ENCODE measurements around the gene NEUROD1.

Gene NEUROD1

GRCh38 chr2:181684454-181685149 lies 4.3 kb upstream of the NEUROD1 start:
- peaks cover 8% of the 10 kb centered on the region for H3K36me3 Mint-ChIP-seq (ENCODE audit: low read depth)
- H3K27ac Mint-ChIP-seq: peak overlapping the region; percentile 45
- peaks cover 93% of the 10 kb centered on the region for H3K27me3 Mint-ChIP-seq (ENCODE audit: low read depth)
- H3K4me3 Mint-ChIP-seq: no peak overlapping the region
- no peaks in the 10 kb centered on the region for H3K9me3 Mint-ChIP-seq
- peaks cover 26% of the 10 kb centered on the region for H3K4me1 Mint-ChIP-seq (ENCODE audit: low read depth)

- H3K36me3 Mint-ChIP-seq (ENCODE audit: low read depth): peaks cover 8% of the 10 kb centered on the region
- H3K27me3 Mint-ChIP-seq (ENCODE audit: low read depth): peaks cover 93% of the 10 kb centered on the region
- peak overlapping the region; percentile 45 for H3K27ac Mint-ChIP-seq
- H3K9me3 Mint-ChIP-seq: peaks cover 6% of the 10 kb centered on the region
- H3K4me1 Mint-ChIP-seq (ENCODE audit: low read depth): peaks cover 26% of the 10 kb centered on the region
- no peak overlapping the region for H3K4me3 Mint-ChIP-seq
Observed at GRCh38 chr2:181683518-181684453, 3.5 kb upstream of the NEUROD1 start.

- Mint-ChIP-seq H3K27me3 (ENCODE audit: low read depth) (peaks cover 98% of the 10 kb centered on the region), H3K36me3 (ENCODE audit: low read depth) (peaks cover 10% of the 10 kb centered on the region), H3K4me3 (peak overlapping the region; percentile 9), H3K9me3 (peaks cover 9% of the 10 kb centered on the region), H3K4me1 (ENCODE audit: low read depth) (peaks cover 30% of the 10 kb centered on the region), H3K27ac (peak overlapping the region; percentile 11)
Observed at GRCh38 chr2:181682795-181683517, 2.6 kb upstream of the NEUROD1 start.

- H3K4me1 Mint-ChIP-seq (ENCODE audit: low read depth): peaks cover 34% of the 10 kb centered on the region
Observed at GRCh38 chr2:181682026-181682789, 1.9 kb upstream of the NEUROD1 start.

GRCh38 chr2:181680937-181681811 lies 857 bp upstream of the NEUROD1 start:
- Mint-ChIP-seq H3K27ac (peak overlapping the region; percentile 68), H3K36me3 (ENCODE audit: low read depth) (peaks cover 14% of the 10 kb centered on the region), H3K27me3 (ENCODE audit: low read depth) (peaks cover 94% of the 10 kb centered on the region), H3K4me1 (ENCODE audit: low read depth) (peaks cover 34% of the 10 kb centered on the region), H3K9me3 (peaks cover 9% of the 10 kb centered on the region), H3K4me3 (peak overlapping the region; percentile 41)

More at GRCh38 chr2:181682026-181682789, 1.9 kb upstream of the NEUROD1 start:
- Mint-ChIP-seq H3K27ac (peak overlapping the region; percentile 55), H3K27me3 (ENCODE audit: low read depth) (peaks cover 96% of the 10 kb centered on the region), H3K36me3 (ENCODE audit: low read depth) (peaks cover 14% of the 10 kb centered on the region), H3K9me3 (peaks cover 9% of the 10 kb centered on the region), H3K4me3 (peak overlapping the region; percentile 21)

GRCh38 chr2:181679544-181679979 lies 755 bp downstream of the NEUROD1 start:
- Mint-ChIP-seq H3K27ac (peak overlapping the region; percentile 17), H3K36me3 (ENCODE audit: low read depth) (peaks cover 10% of the 10 kb centered on the region), H3K4me3 (no peak overlapping the region), H3K27me3 (ENCODE audit: low read depth) (peaks cover 88% of the 10 kb centered on the region), H3K9me3 (peaks cover 9% of the 10 kb centered on the region), H3K4me1 (ENCODE audit: low read depth) (peaks cover 30% of the 10 kb centered on the region)

GRCh38 chr2:181678861-181679543 lies 1.3 kb downstream of the NEUROD1 start:
- no peak overlapping the region for H3K4me3 Mint-ChIP-seq
- peaks cover 88% of the 10 kb centered on the region for H3K27me3 Mint-ChIP-seq (ENCODE audit: low read depth)
- peak overlapping the region; percentile 52 for H3K27ac Mint-ChIP-seq
- H3K36me3 Mint-ChIP-seq (ENCODE audit: low read depth): peaks cover 9% of the 10 kb centered on the region
- peaks cover 9% of the 10 kb centered on the region for H3K9me3 Mint-ChIP-seq
- H3K4me1 Mint-ChIP-seq (ENCODE audit: low read depth): peaks cover 30% of the 10 kb centered on the region

GRCh38 chr2:181677912-181678586 lies 2.3 kb downstream of the NEUROD1 start:
- Mint-ChIP-seq H3K27me3 (ENCODE audit: low read depth) (peaks cover 83% of the 10 kb centered on the region), H3K9me3 (peaks cover 9% of the 10 kb centered on the region), H3K4me1 (ENCODE audit: low read depth) (peaks cover 27% of the 10 kb centered on the region), H3K4me3 (peak overlapping the region; percentile 23), H3K36me3 (ENCODE audit: low read depth) (peaks cover 9% of the 10 kb centered on the region), H3K27ac (peak overlapping the region; percentile 76)

- H3K36me3 Mint-ChIP-seq (ENCODE audit: low read depth): peaks cover 6% of the 10 kb centered on the region
- H3K4me1 Mint-ChIP-seq (ENCODE audit: low read depth): peaks cover 13% of the 10 kb centered on the region
- H3K9me3 Mint-ChIP-seq: peaks cover 9% of the 10 kb centered on the region
- H3K27me3 Mint-ChIP-seq (ENCODE audit: low read depth): peaks cover 68% of the 10 kb centered on the region
- no peak overlapping the region for H3K27ac Mint-ChIP-seq
- H3K4me3 Mint-ChIP-seq: no peak overlapping the region
Observed at GRCh38 chr2:181675254-181675653, 5.1 kb downstream of the NEUROD1 start.

GRCh38 chr2:181674461-181674860 lies 5.9 kb downstream of the NEUROD1 start:
- Mint-ChIP-seq H3K27ac (no peak overlapping the region), H3K36me3 (ENCODE audit: low read depth) (peaks cover 6% of the 10 kb centered on the region), H3K4me1 (ENCODE audit: low read depth) (peaks cover 13% of the 10 kb centered on the region), H3K9me3 (peaks cover 8% of the 10 kb centered on the region), H3K27me3 (ENCODE audit: low read depth) (peaks cover 63% of the 10 kb centered on the region), H3K4me3 (no peak overlapping the region)

- peaks cover 62% of the 10 kb centered on the region for H3K27me3 Mint-ChIP-seq (ENCODE audit: low read depth)
- peaks cover 4% of the 10 kb centered on the region for H3K36me3 Mint-ChIP-seq (ENCODE audit: low read depth)
- no peak overlapping the region for H3K4me3 Mint-ChIP-seq
- H3K4me1 Mint-ChIP-seq (ENCODE audit: low read depth): peaks cover 11% of the 10 kb centered on the region
- no peaks in the 10 kb centered on the region for H3K9me3 Mint-ChIP-seq
- no peak overlapping the region for H3K27ac Mint-ChIP-seq
Observed at GRCh38 chr2:181673173-181673572, 7.1 kb downstream of the NEUROD1 start.

Measured in T-helper 1 cell treated with Interleukin-12 subunit alpha and Interleukin-12 subunit beta and Interleukin-4 antibody, amounts not matched to agents 30 μg/mL and 1 μg/mL, for 36 hours (primary cell).